Fibroblast of lung (primary cell): ENCODE results near the gene RASSF5. TPM values are rescaled to one million over a fixed set of nuclear protein-coding genes. Genes with fewer than 3 reads are reported as not detected.
"Not testable (repeated sequence)": the region's sequence is repeated elsewhere in the genome, so short reads cannot be mapped to it uniquely, and the experiment has no call there.

Experiments
- DNase-seq, 2 donors: peaks; one replicate each; pipeline versions ENCODE4 v3.0.0 to v3.0.0-alpha.2; 2010; ENCODE audit warnings: low read depth in 2 of 2
- H2AFZ ChIP-seq: 2 replicates; pipeline ENCODE4 v1.5.1; 2012; ENCODE audit warnings: low read length, control low read depth, inconsistent platforms
- H3K27ac ChIP-seq: 2 replicates; pipeline ENCODE4 v1.5.1; 2011; ENCODE audit warnings: low read length, control low read depth; ENCODE audit not compliant: insufficient read depth
- H3K27me3 ChIP-seq: 2 replicates; pipeline ENCODE4 v1.5.1; 2011; ENCODE audit warnings: mild to moderate bottlenecking, low read length; ENCODE audit not compliant: control insufficient read depth, insufficient read depth
- H3K36me3 ChIP-seq: 2 replicates; pipeline ENCODE4 v1.5.1; 2011; ENCODE audit warnings: low read length; ENCODE audit not compliant: control insufficient read depth, insufficient read depth
- H3K4me1 ChIP-seq: 2 replicates; pipeline ENCODE4 v1.5.1; 2011; ENCODE audit warnings: low read length; ENCODE audit not compliant: control insufficient read depth, insufficient read depth; ENCODE audit errors: extremely low read depth
- H3K4me2 ChIP-seq: 2 replicates; pipeline ENCODE4 v1.5.1; 2011; ENCODE audit warnings: low read length, control low read depth; ENCODE audit not compliant: insufficient read depth; ENCODE audit errors: extremely low read depth
- H3K4me3 ChIP-seq, 4 experiments: fragments of 200-600 bp in 1 of 4; sonication (generic) in 1 of 4; replicated peaks in 1 of 4; 2 replicates each; pipeline ENCODE4 v1.5.1; 2011 to 2016; ENCODE audit warnings: low read length in 4 of 4, low read depth in 3 of 4, mild to moderate bottlenecking in 3 of 4, control low read depth in 2 of 4, inconsistent platforms in 1 of 4, mixed read lengths in 1 of 4; ENCODE audit not compliant: insufficient read depth in 1 of 4; ENCODE audit errors: control extremely low read depth in 1 of 4
- H3K79me2 ChIP-seq: 2 replicates; pipeline ENCODE4 v1.5.1; 2012; ENCODE audit warnings: mild to moderate bottlenecking, low read length, inconsistent platforms; ENCODE audit not compliant: control insufficient read depth, insufficient read depth
- H3K9ac ChIP-seq: 2 replicates; pipeline ENCODE4 v1.5.1; 2011; ENCODE audit warnings: mild to moderate bottlenecking, low read length, control low read depth; ENCODE audit not compliant: insufficient read depth
- H3K9me3 ChIP-seq: 2 replicates; pipeline ENCODE4 v1.5.1; 2012; ENCODE audit warnings: low read depth, low read length; ENCODE audit not compliant: control insufficient read depth, insufficient read depth
- H4K20me1 ChIP-seq: 2 replicates; pipeline ENCODE4 v1.5.1; 2011; ENCODE audit warnings: low read length; ENCODE audit not compliant: control insufficient read depth, insufficient read depth; ENCODE audit errors: extremely low read depth
- EZH2 ChIP-seq: IDR thresholded peaks from 2 replicates; pipeline ENCODE4 v1.5.1; 2012; ENCODE audit warnings: low read length, control low read depth, mild to moderate bottlenecking; ENCODE audit errors: missing control alignments
- polyA plus RNA-seq, 2 donors: library from polyadenylated mRNA; depleted of rRNA in 1 of 2; stranded (reverse) in 1 of 2; unstranded in 1 of 2; fragments of >200 nt; gene quantifications; 2 replicates each; pipeline ENCODE4 v1.2.1, GENCODE V29; 2011 to 2012; ENCODE audit warnings: missing spikeins in 1 of 2
- total RNA-seq: library from RNA; depleted of rRNA; stranded (reverse); fragments of >200 nt; gene quantifications from 2 replicates; pipeline ENCODE4 v1.2.1, GENCODE V29; 2014
- TF ChIP-seq, protein P1 (sequence below), 2 donors: IDR thresholded peaks in 1 of 2; conservative IDR thresholded peaks in 1 of 2; 1 replicate in 1 of 2; 2 replicates in 1 of 2; pipeline ENCODE4 v1.5.1; 2011 to 2012; ENCODE audit warnings: low read length in 2 of 2, control low read depth in 1 of 2, inconsistent platforms in 1 of 2, low read depth in 1 of 2, mild to moderate bottlenecking in 1 of 2

Gene RASSF5
- total and polyA plus RNA-seq, 2 donors (not counting 1 experiment from before 2014, with no cell fraction given): 1.3 to 3.0 TPM

DNA sequence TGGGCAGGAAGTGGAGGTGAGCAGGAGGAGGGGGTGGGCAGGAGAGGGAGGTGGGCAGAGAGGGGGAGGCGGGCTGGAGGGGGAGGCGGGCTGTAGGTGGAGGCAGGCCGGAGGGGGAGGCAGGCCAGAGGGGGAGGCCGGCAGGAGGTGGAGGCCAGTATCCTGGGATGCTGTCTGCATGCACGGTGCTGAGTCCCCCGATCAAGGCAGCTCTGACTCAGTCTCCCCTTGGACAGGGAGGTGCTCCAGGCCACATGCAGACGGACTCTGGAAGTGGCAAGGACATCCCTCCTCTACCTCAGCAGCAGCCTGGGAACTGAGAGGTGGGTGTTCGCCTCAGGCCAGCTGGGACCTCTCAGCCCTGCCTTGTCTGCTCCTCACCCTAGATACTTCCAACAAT lies 27.1 kb upstream of the RASSF5 start:
- peaks cover 15% of the 10 kb centered on the region for H3K36me3 ChIP-seq
- H3K4me3 ChIP-seq: no peak overlapping the region
- H3K9ac ChIP-seq: no peak overlapping the region
- H3K9me3 ChIP-seq: no peaks in the 10 kb centered on the region
- no peak overlapping the region for H3K4me2 ChIP-seq
- H2AFZ ChIP-seq: no peak overlapping the region
- no peaks in the 10 kb centered on the region for H3K79me2 ChIP-seq
- DNase-seq: no peak
- no peak for TF ChIP-seq EZH2
- TF ChIP-seq, protein P1, sequence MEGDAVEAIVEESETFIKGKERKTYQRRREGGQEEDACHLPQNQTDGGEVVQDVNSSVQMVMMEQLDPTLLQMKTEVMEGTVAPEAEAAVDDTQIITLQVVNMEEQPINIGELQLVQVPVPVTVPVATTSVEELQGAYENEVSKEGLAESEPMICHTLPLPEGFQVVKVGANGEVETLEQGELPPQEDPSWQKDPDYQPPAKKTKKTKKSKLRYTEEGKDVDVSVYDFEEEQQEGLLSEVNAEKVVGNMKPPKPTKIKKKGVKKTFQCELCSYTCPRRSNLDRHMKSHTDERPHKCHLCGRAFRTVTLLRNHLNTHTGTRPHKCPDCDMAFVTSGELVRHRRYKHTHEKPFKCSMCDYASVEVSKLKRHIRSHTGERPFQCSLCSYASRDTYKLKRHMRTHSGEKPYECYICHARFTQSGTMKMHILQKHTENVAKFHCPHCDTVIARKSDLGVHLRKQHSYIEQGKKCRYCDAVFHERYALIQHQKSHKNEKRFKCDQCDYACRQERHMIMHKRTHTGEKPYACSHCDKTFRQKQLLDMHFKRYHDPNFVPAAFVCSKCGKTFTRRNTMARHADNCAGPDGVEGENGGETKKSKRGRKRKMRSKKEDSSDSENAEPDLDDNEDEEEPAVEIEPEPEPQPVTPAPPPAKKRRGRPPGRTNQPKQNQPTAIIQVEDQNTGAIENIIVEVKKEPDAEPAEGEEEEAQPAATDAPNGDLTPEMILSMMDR (conservative IDR thresholded peaks at IDR 0.05 in 1 of 2, IDR thresholded peaks at IDR 0.05 in 1 of 2; ENCODE audit: low read depth in 1 of 2, low read length in 2 of 2): no peak
- no peak overlapping the region for H3K27ac ChIP-seq
- H4K20me1 ChIP-seq: no peaks in the 10 kb centered on the region
- H3K27me3 ChIP-seq: no peaks in the 10 kb centered on the region
- H3K4me1 ChIP-seq: peaks cover 3% of the 10 kb centered on the region

- Histone ChIP-seq H2AFZ (no peak overlapping the region), H4K20me1 (no peaks in the 10 kb centered on the region), H3K36me3 (peaks cover 7% of the 10 kb centered on the region), H3K27me3 (no peaks in the 10 kb centered on the region), H3K9ac (no peak overlapping the region), H3K4me3 (no peak overlapping the region), H3K9me3 (no peaks in the 10 kb centered on the region), H3K4me2 (no peak overlapping the region), H3K79me2 (no peaks in the 10 kb centered on the region), H3K27ac (no peak overlapping the region), H3K4me1 (peaks cover 3% of the 10 kb centered on the region)
- TF ChIP-seq EZH2: no peak
- TF ChIP-seq, protein P1 (conservative IDR thresholded peaks at IDR 0.05 in 1 of 2, IDR thresholded peaks at IDR 0.05 in 1 of 2; ENCODE audit: low read depth in 1 of 2, low read length in 2 of 2): no peak
- DNase-seq: no peak
Measured at GRCh38 chr1:206482611-206483010, 24.7 kb upstream of the RASSF5 start.

- H3K4me3 ChIP-seq, H3K79me2 ChIP-seq, DNase-seq, H3K4me1 ChIP-seq, H3K27ac ChIP-seq, H3K36me3 ChIP-seq, H3K9ac ChIP-seq, H2AFZ ChIP-seq, H3K9me3 ChIP-seq, H3K4me2 ChIP-seq, H4K20me1 ChIP-seq, H3K27me3 ChIP-seq: not testable (repeated sequence)
Measured at GRCh38 chr1:206483864-206484263, 23.5 kb upstream of the RASSF5 start.
